Measurements from ENCODE around the gene MPP1. TPM values are rescaled to one million over a fixed set of nuclear protein-coding genes. Genes with fewer than 3 reads are reported as not detected.
A peak's percentile ranks its signal among the peaks of the same experiment; 100 is the strongest.

The MPP1 gene
- total RNA-seq (10 to 100 TPM; 25.3 to 42.7 (median 35.8) TPM), polyA plus RNA-seq (20.4 TPM)
- long read RNA-seq, donor 1, transcript MPP1-202 (12 exons, 2,042 nt), result major isoform, 65 of 70 reads
- long read RNA-seq, donor 1, partial matches to known transcripts, result 2 of 70 reads
- long read RNA-seq, donor 1, other reads (novel, unspliced or antisense), result 2 of 70 reads
- long read RNA-seq, donor 2, transcript MPP1-202 (12 exons, 2,042 nt), result major isoform, 31 of 35 reads
- long read RNA-seq, donor 2, partial matches to known transcripts, result 0 of 35 reads
- long read RNA-seq, donor 2, other reads (novel, unspliced or antisense), result 4 of 35 reads
- long read RNA-seq, donor 3, transcript MPP1-202 (12 exons, 2,042 nt), result major isoform, 170 of 187 reads
- long read RNA-seq, donor 3, partial matches to known transcripts, result 1 of 187 reads
- long read RNA-seq, donor 3, other reads (novel, unspliced or antisense), result 9 of 187 reads
- long read RNA-seq, donor 4, transcript MPP1-202 (12 exons, 2,042 nt), result major isoform, 18 of 20 reads
- long read RNA-seq, donor 4, partial matches to known transcripts, result 0 of 20 reads
- long read RNA-seq, donor 4, other reads (novel, unspliced or antisense), result 1 of 20 reads

GRCh38 chrX:154804957-154805695 is at the start of gene MPP1:
MPP1 (minus strand) TSS chrX:154805485; CDS start chrX:154805373, 112 bp downstream.
- Histone ChIP-seq H3K4me1 (ENCODE audit: control insufficient read depth, insufficient read depth, low read length) (peaks cover 2% of the 10 kb centered on the region), H3K27me3 (ENCODE audit: control insufficient read depth, insufficient read depth) (no peaks in the 10 kb centered on the region), H3K4me3 (ENCODE audit: low read length) (peak within 1 kb of the TSS; percentile 64), H3K27ac (ENCODE audit: low read length) (peak within 1 kb of the TSS; percentile 54), H3K9me3 (ENCODE audit: control insufficient read depth, low read length) (no peaks in the 10 kb centered on the region)
- DNase-seq (peak; percentile 76 to 91 (median 89)), ATAC-seq (peak; percentile 99)
- WGBS, result 1% methylated on average over 62 of the region's 65 CpGs
- intact Hi-C loops (cut with DNase I), result no loop called here

- intact Hi-C loops (cut with DNase I), result no loop called here
- H3K27ac ChIP-seq (ENCODE audit: low read length), result no peak overlapping the region
- DNase-seq, result no peak
- no peaks in the 10 kb centered on the region for H3K4me1 ChIP-seq (ENCODE audit: control insufficient read depth, insufficient read depth, low read length)
- H3K9me3 ChIP-seq (ENCODE audit: control insufficient read depth, low read length), result no peaks in the 10 kb centered on the region
- WGBS, result 100% methylated on average over 1 of the region's 1 CpG
- ATAC-seq, result no peak
- no peaks in the 10 kb centered on the region for H3K27me3 ChIP-seq (ENCODE audit: control insufficient read depth, insufficient read depth)
- no peak overlapping the region for H3K4me3 ChIP-seq (ENCODE audit: low read length)
Observed at GRCh38 chrX:154850957-154851611, 45.8 kb upstream of the MPP1 start.

- Histone ChIP-seq H3K4me3 (ENCODE audit: low read length) (no peak overlapping the region), H3K27ac (ENCODE audit: low read length) (no peak overlapping the region), H3K4me1 (ENCODE audit: control insufficient read depth, insufficient read depth, low read length) (no peaks in the 10 kb centered on the region), H3K9me3 (ENCODE audit: control insufficient read depth, low read length) (no peaks in the 10 kb centered on the region), H3K27me3 (ENCODE audit: control insufficient read depth, insufficient read depth) (no peaks in the 10 kb centered on the region)
- ATAC-seq, result peak in 1 of 2 donors; percentile 36
- 83% methylated on average over 2 of the region's 2 CpGs for WGBS
- intact Hi-C loops (cut with DNase I), result no loop called here
- no peak for DNase-seq
Observed at GRCh38 chrX:154840856-154841255, 35.6 kb upstream of the MPP1 start.

- H3K27ac ChIP-seq (ENCODE audit: low read length), result no peak overlapping the region
- WGBS, result 71% methylated on average over 1 of the region's 1 CpG
- intact Hi-C loops (cut with DNase I), result no loop called here
- H3K27me3 ChIP-seq (ENCODE audit: control insufficient read depth, insufficient read depth), result no peaks in the 10 kb centered on the region
- no peak overlapping the region for H3K4me3 ChIP-seq (ENCODE audit: low read length)
- no peaks in the 10 kb centered on the region for H3K9me3 ChIP-seq (ENCODE audit: control insufficient read depth, low read length)
- DNase-seq (no peak), ATAC-seq (no peak)
- H3K4me1 ChIP-seq (ENCODE audit: control insufficient read depth, insufficient read depth, low read length), result no peaks in the 10 kb centered on the region
Observed at GRCh38 chrX:154836163-154836562, 30.9 kb upstream of the MPP1 start.

GRCh38 chrX:154834562-154834961 is 29.3 kb upstream of the MPP1 start, which contains the start of gene SMIM9:
SMIM9 (minus strand) TSS chrX:154834662; CDS start chrX:154830856, 3,806 bp downstream.
- no peak within 1 kb of the TSS for H3K27ac ChIP-seq (ENCODE audit: low read length)
- intact Hi-C loops (cut with DNase I), result no loop called here
- H3K4me3 ChIP-seq (ENCODE audit: low read length), result no peak within 1 kb of the TSS
- DNase-seq (no peak), ATAC-seq (no peak)
- H3K27me3 ChIP-seq (ENCODE audit: control insufficient read depth, insufficient read depth), result no peaks in the 10 kb centered on the region
- no peaks in the 10 kb centered on the region for H3K4me1 ChIP-seq (ENCODE audit: control insufficient read depth, insufficient read depth, low read length)
- WGBS, result 84% methylated on average over 3 of the region's 3 CpGs
- H3K9me3 ChIP-seq (ENCODE audit: control insufficient read depth, low read length), result no peaks in the 10 kb centered on the region

- Histone ChIP-seq H3K4me1 (ENCODE audit: control insufficient read depth, insufficient read depth, low read length) (no peaks in the 10 kb centered on the region), H3K4me3 (ENCODE audit: low read length) (no peak overlapping the region), H3K9me3 (ENCODE audit: control insufficient read depth, low read length) (no peaks in the 10 kb centered on the region), H3K27ac (ENCODE audit: low read length) (no peak overlapping the region), H3K27me3 (ENCODE audit: control insufficient read depth, insufficient read depth) (no peaks in the 10 kb centered on the region)
- intact Hi-C loops (cut with DNase I), result no loop called here
- 97% methylated on average over 3 of the region's 3 CpGs for WGBS
- DNase-seq (no peak), ATAC-seq (no peak)
Observed at GRCh38 chrX:154833746-154834274, 28.5 kb upstream of the MPP1 start.

- ATAC-seq, result no peak
- Histone ChIP-seq H3K4me1 (ENCODE audit: control insufficient read depth, insufficient read depth, low read length) (no peaks in the 10 kb centered on the region), H3K27ac (ENCODE audit: low read length) (no peak overlapping the region), H3K4me3 (ENCODE audit: low read length) (no peak overlapping the region), H3K9me3 (ENCODE audit: control insufficient read depth, low read length) (no peaks in the 10 kb centered on the region), H3K27me3 (ENCODE audit: control insufficient read depth, insufficient read depth) (no peaks in the 10 kb centered on the region)
- WGBS, result 40% methylated on average over 1 of the region's 1 CpG
- DNase-seq, result no peak
- intact Hi-C loops (cut with DNase I), result no loop called here
Observed at GRCh38 chrX:154829926-154830442, 24.7 kb upstream of the MPP1 start.

GRCh38 chrX:154829134-154829533 is 23.8 kb upstream of the MPP1 start:
- Histone ChIP-seq H3K4me1 (ENCODE audit: control insufficient read depth, insufficient read depth, low read length) (no peaks in the 10 kb centered on the region), H3K27me3 (ENCODE audit: control insufficient read depth, insufficient read depth) (no peaks in the 10 kb centered on the region), H3K4me3 (ENCODE audit: low read length) (no peak overlapping the region), H3K27ac (ENCODE audit: low read length) (no peak overlapping the region), H3K9me3 (ENCODE audit: control insufficient read depth, low read length) (no peaks in the 10 kb centered on the region)
- intact Hi-C loops (cut with DNase I), result no loop called here
- ATAC-seq, result no peak
- no peak for DNase-seq

- Histone ChIP-seq H3K4me1 (ENCODE audit: control insufficient read depth, insufficient read depth, low read length) (no peaks in the 10 kb centered on the region), H3K27ac (ENCODE audit: low read length) (no peak overlapping the region), H3K9me3 (ENCODE audit: control insufficient read depth, low read length) (no peaks in the 10 kb centered on the region), H3K4me3 (ENCODE audit: low read length) (no peak overlapping the region), H3K27me3 (ENCODE audit: control insufficient read depth, insufficient read depth) (no peaks in the 10 kb centered on the region)
- WGBS, result 82% methylated on average over 2 of the region's 2 CpGs
- ATAC-seq (no peak), DNase-seq (no peak)
- intact Hi-C loops (cut with DNase I), result no loop called here
Observed at GRCh38 chrX:154828016-154828408, 22.7 kb upstream of the MPP1 start.

GRCh38 chrX:154827194-154828015 is 22.1 kb upstream of the MPP1 start:
- no peaks in the 10 kb centered on the region for H3K4me1 ChIP-seq (ENCODE audit: control insufficient read depth, insufficient read depth, low read length)
- 74% methylated on average over 4 of the region's 4 CpGs for WGBS
- no peak overlapping the region for H3K4me3 ChIP-seq (ENCODE audit: low read length)
- no peaks in the 10 kb centered on the region for H3K27me3 ChIP-seq (ENCODE audit: control insufficient read depth, insufficient read depth)
- no peak overlapping the region for H3K27ac ChIP-seq (ENCODE audit: low read length)
- H3K9me3 ChIP-seq (ENCODE audit: control insufficient read depth, low read length), result no peaks in the 10 kb centered on the region
- intact Hi-C loops (cut with DNase I), result no loop called here
- no peak for DNase-seq
- ATAC-seq, result no peak

Data from right cardiac atrium (tissue), 5 donors.